C4-2B (cell line): ENCODE data around the gene NRG3.

Experiments used
- ZFX ChIP-seq: fragments of 450-650 bp; IDR thresholded peaks from 2 replicates; pipeline ENCODE4 v1.6.1; 2017
- TF ChIP-seq, protein P1 (sequence below): fragments of 450-650 bp; conservative IDR thresholded peaks from 2 replicates; pipeline ENCODE4 v1.5.1; 2017; ENCODE audit warnings: mild to moderate bottlenecking

GRCh38 chr10:82313401-82313800 is 438.4 kb downstream of the NRG3 start:
- TF ChIP-seq, protein P1, sequence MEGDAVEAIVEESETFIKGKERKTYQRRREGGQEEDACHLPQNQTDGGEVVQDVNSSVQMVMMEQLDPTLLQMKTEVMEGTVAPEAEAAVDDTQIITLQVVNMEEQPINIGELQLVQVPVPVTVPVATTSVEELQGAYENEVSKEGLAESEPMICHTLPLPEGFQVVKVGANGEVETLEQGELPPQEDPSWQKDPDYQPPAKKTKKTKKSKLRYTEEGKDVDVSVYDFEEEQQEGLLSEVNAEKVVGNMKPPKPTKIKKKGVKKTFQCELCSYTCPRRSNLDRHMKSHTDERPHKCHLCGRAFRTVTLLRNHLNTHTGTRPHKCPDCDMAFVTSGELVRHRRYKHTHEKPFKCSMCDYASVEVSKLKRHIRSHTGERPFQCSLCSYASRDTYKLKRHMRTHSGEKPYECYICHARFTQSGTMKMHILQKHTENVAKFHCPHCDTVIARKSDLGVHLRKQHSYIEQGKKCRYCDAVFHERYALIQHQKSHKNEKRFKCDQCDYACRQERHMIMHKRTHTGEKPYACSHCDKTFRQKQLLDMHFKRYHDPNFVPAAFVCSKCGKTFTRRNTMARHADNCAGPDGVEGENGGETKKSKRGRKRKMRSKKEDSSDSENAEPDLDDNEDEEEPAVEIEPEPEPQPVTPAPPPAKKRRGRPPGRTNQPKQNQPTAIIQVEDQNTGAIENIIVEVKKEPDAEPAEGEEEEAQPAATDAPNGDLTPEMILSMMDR = no peak
- TF ChIP-seq ZFX = no peak
